Testis (tissue), 3 donors: Measurements from ENCODE around the gene CCDC116. TPM values are rescaled to one million over a fixed set of nuclear protein-coding genes. Genes with fewer than 3 reads are reported as not detected.
A peak's percentile ranks its signal among the peaks of the same experiment; 100 is the strongest.

Experiments used
- DNase-seq: peaks from one replicate; pipeline ENCODE4 v3.0.0-alpha.2; 2019
- H3K27ac ChIP-seq, 2 donors: fragments of 200-600 bp; sonication (generic); one replicate each; pipeline ENCODE4 v1.5.1; 2019
- H3K27me3 ChIP-seq: fragments of 200-600 bp; sonication (generic); one replicate; pipeline ENCODE4 v1.5.1; 2019
- H3K36me3 ChIP-seq: fragments of 200-600 bp; sonication (generic); one replicate; pipeline ENCODE4 v1.5.1; 2017; ENCODE audit warnings: low read depth; ENCODE audit errors: missing control alignments
- H3K4me1 ChIP-seq: fragments of 200-600 bp; sonication (generic); one replicate; pipeline ENCODE4 v1.5.1; 2019
- H3K4me3 ChIP-seq, 2 donors: fragments of 200-600 bp; sonication (generic); one replicate each; pipeline ENCODE4 v1.5.1; 2017 to 2019
- H3K9me3 ChIP-seq: fragments of 200-600 bp; sonication (generic); one replicate; pipeline ENCODE4 v1.5.1; 2017
- POLR2A ChIP-seq: fragments of 450-650 bp; IDR thresholded peaks from one replicate; pipeline ENCODE4 v1.6.1; 2017; ENCODE audit warnings: antibody characterized with exemption, mild to moderate bottlenecking, moderate library complexity
- WGBS, 2 donors: methylation state at CpG; one replicate each; pipeline ENCODE4 v1.1.5; 2018; 5-methylcytosine and 5-hydroxymethylcytosine counted together
- intact Hi-C: fragments of 100-400 bp; cut with DNase I; formaldehyde crosslinking; loops from one replicate; pipeline ENCODE4 v1.15.1; 2023; ENCODE audit warnings: low total_unique reads
- polyA plus RNA-seq: library from polyadenylated mRNA; stranded (reverse); fragments of 350-450 nt; fragmentation: Illumina TruSeq; extraction: RNeasy Lipid Tissue Mini Kit (QIAGEN cat#74804); gene quantifications from one replicate; pipeline ENCODE4 v1.2.3, GENCODE V29; 2014; ENCODE audit warnings: low read depth, low replicate concordance; ENCODE audit not compliant: insufficient read depth
- total RNA-seq, 2 donors: library from RNA; depleted of rRNA; stranded (reverse); fragments of >200 nt; gene quantifications; one replicate each; pipeline ENCODE4 v1.2.3, GENCODE V29; 2016
- TF ChIP-seq, protein P1 (sequence below), 3 experiments: fragments of 450-650 bp in 2 of 3; fragments of 200-600 bp in 1 of 3; sonication (generic) in 1 of 3; IDR thresholded peaks; one replicate each; pipeline ENCODE4 v1.5.1; 2016 to 2019; ENCODE audit warnings: antibody characterized with exemption in 3 of 3, mild to moderate bottlenecking in 2 of 3, moderate library complexity in 1 of 3

Gene CCDC116
- total and polyA plus RNA-seq, 3 donors from 2014 or later = 16.0 to 54.0 (median 28.6) TPM

- intact Hi-C loops = no loop called here
- no peak overlapping the region for H3K27ac ChIP-seq
Measured at GRCh38 chr22:21626735-21627469, 5.7 kb upstream of the CCDC116 start.

GRCh38 chr22:21628386-21629254, 3.9 kb upstream of the CCDC116 start:
- no peak for TF ChIP-seq POLR2A
- TF ChIP-seq, protein P1, sequence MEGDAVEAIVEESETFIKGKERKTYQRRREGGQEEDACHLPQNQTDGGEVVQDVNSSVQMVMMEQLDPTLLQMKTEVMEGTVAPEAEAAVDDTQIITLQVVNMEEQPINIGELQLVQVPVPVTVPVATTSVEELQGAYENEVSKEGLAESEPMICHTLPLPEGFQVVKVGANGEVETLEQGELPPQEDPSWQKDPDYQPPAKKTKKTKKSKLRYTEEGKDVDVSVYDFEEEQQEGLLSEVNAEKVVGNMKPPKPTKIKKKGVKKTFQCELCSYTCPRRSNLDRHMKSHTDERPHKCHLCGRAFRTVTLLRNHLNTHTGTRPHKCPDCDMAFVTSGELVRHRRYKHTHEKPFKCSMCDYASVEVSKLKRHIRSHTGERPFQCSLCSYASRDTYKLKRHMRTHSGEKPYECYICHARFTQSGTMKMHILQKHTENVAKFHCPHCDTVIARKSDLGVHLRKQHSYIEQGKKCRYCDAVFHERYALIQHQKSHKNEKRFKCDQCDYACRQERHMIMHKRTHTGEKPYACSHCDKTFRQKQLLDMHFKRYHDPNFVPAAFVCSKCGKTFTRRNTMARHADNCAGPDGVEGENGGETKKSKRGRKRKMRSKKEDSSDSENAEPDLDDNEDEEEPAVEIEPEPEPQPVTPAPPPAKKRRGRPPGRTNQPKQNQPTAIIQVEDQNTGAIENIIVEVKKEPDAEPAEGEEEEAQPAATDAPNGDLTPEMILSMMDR (IDR thresholded peaks at IDR 0.05) = no peak
- WGBS, 2 donors = 45 to 69% methylated on average over 36 to 74 of the region's 74 CpGs
- DNase-seq = no peak
- peak overlapping the region; percentile 63 to 89 for H3K4me3 ChIP-seq
- H3K9me3 ChIP-seq = no peaks in the 10 kb centered on the region
- peaks cover 16% of the 10 kb centered on the region for H3K4me1 ChIP-seq
- H3K27ac ChIP-seq = no peak overlapping the region
- intact Hi-C loops = no loop called here
- no peaks in the 10 kb centered on the region for H3K36me3 ChIP-seq
- no peaks in the 10 kb centered on the region for H3K27me3 ChIP-seq

More at GRCh38 chr22:21626735-21627469, 5.7 kb upstream of the CCDC116 start:
- H3K4me1 ChIP-seq = peaks cover 27% of the 10 kb centered on the region
- H3K36me3 ChIP-seq = no peaks in the 10 kb centered on the region
- H3K4me3 ChIP-seq = no peak overlapping the region
- 81 to 83% methylated on average over 9 to 11 of the region's 11 CpGs for WGBS, 2 donors
- no peak for DNase-seq
- H3K9me3 ChIP-seq = no peaks in the 10 kb centered on the region
- no peaks in the 10 kb centered on the region for H3K27me3 ChIP-seq
- no peak for TF ChIP-seq POLR2A
- TF ChIP-seq, protein P1 (IDR thresholded peaks at IDR 0.05) = no peak

DNA sequence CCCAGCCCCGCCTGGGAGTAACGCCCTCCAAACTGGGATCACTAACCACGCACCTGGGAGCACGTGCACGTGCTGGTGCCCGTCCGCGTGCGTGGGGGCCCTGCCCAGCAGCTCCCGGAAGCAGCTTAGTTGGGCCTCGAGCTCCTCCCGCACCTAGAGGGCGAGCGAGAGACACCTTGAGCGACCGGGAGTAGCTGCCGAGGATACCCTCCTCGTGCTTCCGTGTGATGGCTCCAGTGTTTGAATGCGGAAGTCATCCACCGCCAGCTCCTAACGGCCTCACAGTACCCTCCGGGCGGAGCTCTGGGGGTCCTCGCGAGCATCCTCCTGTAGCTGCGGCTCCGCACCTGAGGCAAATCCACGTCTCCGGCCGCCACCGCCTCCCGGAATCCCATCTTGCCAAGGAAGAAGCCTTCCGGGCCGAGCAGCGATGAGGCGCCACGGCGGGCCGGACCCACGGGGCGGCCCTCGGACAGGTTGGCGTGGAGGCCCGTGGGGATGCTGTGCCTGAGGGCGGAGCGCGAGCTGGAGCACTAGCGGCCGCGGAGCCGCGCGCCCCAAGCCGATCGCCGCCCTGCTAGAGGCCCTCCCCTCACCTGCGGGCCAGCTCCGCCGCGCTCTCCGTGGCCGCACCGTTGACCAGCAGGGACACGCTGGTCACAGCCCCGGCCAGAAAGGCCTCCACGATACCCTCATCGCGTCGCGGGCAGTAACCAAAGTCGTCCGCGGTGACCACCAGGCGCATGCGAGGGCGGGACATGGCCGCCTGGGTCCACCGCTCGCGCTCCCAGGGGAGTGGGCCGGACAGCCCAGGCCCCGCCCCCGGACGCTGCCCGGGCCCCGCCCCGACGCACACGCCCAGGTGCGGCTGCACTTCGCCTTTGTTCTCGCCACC, 3.1 kb upstream of the CCDC116 start, which contains the start of gene YDJC:
Gene YDJC (minus strand): TSS at position 768 of the 895 bp plus-strand sequence. CDS start 8 bp downstream, at position 760.
- Histone ChIP-seq H3K36me3 (no peaks in the 10 kb centered on the region), H3K27me3 (no peaks in the 10 kb centered on the region), H3K4me3 (peak within 1 kb of the TSS; percentile 63 to 89), H3K4me1 (peaks cover 7% of the 10 kb centered on the region), H3K27ac (peak within 1 kb of the TSS; percentile 7 to 46), H3K9me3 (no peaks in the 10 kb centered on the region)
- WGBS, 2 donors = 1 to 2% methylated on average over 11 to 63 of the region's 93 CpGs
- intact Hi-C loops = no loop called here
- TF ChIP-seq, protein P1 (IDR thresholded peaks at IDR 0.05) = peak in 2 of 3 experiments; percentile 21 to 45
- TF ChIP-seq POLR2A = no peak
- peak; percentile 96 for DNase-seq

- TF ChIP-seq POLR2A = no peak
- TF ChIP-seq, protein P1 (IDR thresholded peaks at IDR 0.05) = no peak
- Histone ChIP-seq H3K4me1 (peaks cover 4% of the 10 kb centered on the region), H3K27me3 (no peaks in the 10 kb centered on the region), H3K4me3 (no peak overlapping the region), H3K36me3 (no peaks in the 10 kb centered on the region), H3K27ac (no peak overlapping the region), H3K9me3 (no peaks in the 10 kb centered on the region)
- no peak for DNase-seq
- intact Hi-C loops = no loop called here
- WGBS, 2 donors = 88 to 93% methylated on average over 4 of the region's 4 CpGs
Measured at GRCh38 chr22:21631025-21631424, 1.5 kb upstream of the CCDC116 start.
